ENCODE results near the gene OR52A1. TPM values are rescaled to one million over a fixed set of nuclear protein-coding genes. Genes with fewer than 3 reads are reported as not detected.
"Not testable (repeated sequence)": the region's sequence is repeated elsewhere in the genome, so short reads cannot be mapped to it uniquely, and the experiment has no call there.

OR52A1 gene
- total RNA-seq, 1 experiment from 2014 or later = not detected

DNA sequence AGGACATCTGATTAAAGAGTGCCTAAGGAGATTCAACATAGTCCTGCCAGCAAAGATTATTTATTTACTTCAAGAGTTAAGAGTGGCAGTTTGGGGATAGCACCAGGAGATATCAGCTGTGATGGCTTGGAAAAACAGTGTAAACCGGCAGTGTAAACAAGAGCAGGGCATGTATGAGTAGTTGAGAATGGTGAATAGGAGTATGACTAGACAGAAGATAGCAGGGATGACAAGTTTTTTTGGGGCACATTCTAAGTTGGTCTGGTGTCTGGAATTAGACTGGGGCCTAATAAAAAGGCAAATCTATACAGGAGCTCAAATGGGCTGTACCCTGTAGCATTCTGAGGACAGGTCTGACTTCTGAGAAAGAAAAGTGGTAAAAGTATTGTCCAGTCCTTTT lies 6.5 kb upstream of the OR52A1 start:
- POLR2A ChIA-PET; H3K27ac ChIP-seq (ENCODE audit: low read length); H3K36me3 ChIP-seq (ENCODE audit: control insufficient read depth, insufficient read depth, low read length); ATAC-seq; intact Hi-C loops (cut with micrococcal nuclease; ENCODE audit: unreplicated experiment); H3K27me3 ChIP-seq (ENCODE audit: control insufficient read depth, insufficient read depth, low read length); CTCF ChIA-PET; H3K4me3 ChIP-seq (ENCODE audit: low read depth in 2 of 2, low read length in 2 of 2); BruUV-seq (replicated peaks); H3K4me1 ChIP-seq (ENCODE audit: control insufficient read depth, insufficient read depth, low read length); in situ Hi-C loops (cut with HindIII; ENCODE audit: low pct_unique_long_range_greater_than_20kb, low sequenced_read_pairs); H3K9me3 ChIP-seq (ENCODE audit: control insufficient read depth, insufficient read depth, low read depth, low read length); DNase-seq (ENCODE audit: low read depth, low spot score): not testable (repeated sequence)

DNA sequence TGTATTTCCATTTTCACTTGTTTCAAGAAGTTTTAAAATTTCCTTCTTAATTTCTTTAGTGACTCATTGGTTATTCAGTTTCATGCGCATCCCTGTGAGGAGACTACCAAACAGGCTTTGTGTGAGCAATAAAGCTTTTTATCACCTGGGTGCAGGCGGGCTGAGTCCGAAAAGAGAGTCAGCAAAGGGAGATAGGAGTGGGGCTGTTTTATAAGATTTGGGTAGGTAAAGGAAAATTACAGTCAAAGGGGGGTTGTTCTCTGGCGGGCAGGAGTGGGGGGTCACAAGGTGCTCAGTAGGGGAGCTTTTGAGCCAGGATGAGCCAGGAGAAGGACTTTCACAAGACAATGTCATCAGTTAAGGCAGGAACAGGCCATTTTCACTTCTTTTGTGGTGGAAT lies 5.7 kb upstream of the OR52A1 start:
- POLR2A ChIA-PET; H3K27me3 ChIP-seq (ENCODE audit: control insufficient read depth, insufficient read depth, low read length); H3K4me1 ChIP-seq (ENCODE audit: control insufficient read depth, insufficient read depth, low read length); ATAC-seq; intact Hi-C loops (cut with micrococcal nuclease; ENCODE audit: unreplicated experiment); in situ Hi-C loops (cut with HindIII; ENCODE audit: low pct_unique_long_range_greater_than_20kb, low sequenced_read_pairs); H3K9me3 ChIP-seq (ENCODE audit: control insufficient read depth, insufficient read depth, low read depth, low read length); CTCF ChIA-PET; H3K27ac ChIP-seq (ENCODE audit: low read length); BruUV-seq (replicated peaks); DNase-seq (ENCODE audit: low read depth, low spot score); H3K4me3 ChIP-seq (ENCODE audit: low read depth in 2 of 2, low read length in 2 of 2); H3K36me3 ChIP-seq (ENCODE audit: control insufficient read depth, insufficient read depth, low read length): not testable (repeated sequence)

DNA sequence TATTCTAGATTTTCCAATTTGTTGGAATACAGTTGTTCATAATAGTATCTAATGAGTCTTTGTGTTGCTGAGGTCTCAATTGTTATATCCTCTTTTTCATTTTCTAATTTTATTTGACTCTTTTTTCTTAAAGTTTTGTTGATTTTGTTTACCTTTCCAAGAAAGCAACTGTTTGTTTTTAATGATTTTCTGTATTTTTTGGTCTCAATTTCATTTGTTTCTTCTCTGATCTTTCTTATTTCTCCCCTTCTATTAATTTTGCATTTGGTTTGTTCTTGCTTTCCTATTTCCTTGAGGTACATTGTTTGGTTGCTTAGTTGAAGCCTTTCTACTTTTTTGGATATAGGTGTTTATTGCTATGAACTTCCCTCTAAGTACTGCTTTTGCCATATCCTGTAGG lies 5.2 kb upstream of the OR52A1 start:
- TF ChIP-seq, protein P1, sequence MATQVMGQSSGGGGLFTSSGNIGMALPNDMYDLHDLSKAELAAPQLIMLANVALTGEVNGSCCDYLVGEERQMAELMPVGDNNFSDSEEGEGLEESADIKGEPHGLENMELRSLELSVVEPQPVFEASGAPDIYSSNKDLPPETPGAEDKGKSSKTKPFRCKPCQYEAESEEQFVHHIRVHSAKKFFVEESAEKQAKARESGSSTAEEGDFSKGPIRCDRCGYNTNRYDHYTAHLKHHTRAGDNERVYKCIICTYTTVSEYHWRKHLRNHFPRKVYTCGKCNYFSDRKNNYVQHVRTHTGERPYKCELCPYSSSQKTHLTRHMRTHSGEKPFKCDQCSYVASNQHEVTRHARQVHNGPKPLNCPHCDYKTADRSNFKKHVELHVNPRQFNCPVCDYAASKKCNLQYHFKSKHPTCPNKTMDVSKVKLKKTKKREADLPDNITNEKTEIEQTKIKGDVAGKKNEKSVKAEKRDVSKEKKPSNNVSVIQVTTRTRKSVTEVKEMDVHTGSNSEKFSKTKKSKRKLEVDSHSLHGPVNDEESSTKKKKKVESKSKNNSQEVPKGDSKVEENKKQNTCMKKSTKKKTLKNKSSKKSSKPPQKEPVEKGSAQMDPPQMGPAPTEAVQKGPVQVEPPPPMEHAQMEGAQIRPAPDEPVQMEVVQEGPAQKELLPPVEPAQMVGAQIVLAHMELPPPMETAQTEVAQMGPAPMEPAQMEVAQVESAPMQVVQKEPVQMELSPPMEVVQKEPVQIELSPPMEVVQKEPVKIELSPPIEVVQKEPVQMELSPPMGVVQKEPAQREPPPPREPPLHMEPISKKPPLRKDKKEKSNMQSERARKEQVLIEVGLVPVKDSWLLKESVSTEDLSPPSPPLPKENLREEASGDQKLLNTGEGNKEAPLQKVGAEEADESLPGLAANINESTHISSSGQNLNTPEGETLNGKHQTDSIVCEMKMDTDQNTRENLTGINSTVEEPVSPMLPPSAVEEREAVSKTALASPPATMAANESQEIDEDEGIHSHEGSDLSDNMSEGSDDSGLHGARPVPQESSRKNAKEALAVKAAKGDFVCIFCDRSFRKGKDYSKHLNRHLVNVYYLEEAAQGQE (IDR thresholded peaks at IDR 0.05; ENCODE audit: insufficient read depth in 1 of 2, low read depth in 2 of 2, low read length in 1 of 2) = no peak
- TF ChIP-seq, protein P2, sequence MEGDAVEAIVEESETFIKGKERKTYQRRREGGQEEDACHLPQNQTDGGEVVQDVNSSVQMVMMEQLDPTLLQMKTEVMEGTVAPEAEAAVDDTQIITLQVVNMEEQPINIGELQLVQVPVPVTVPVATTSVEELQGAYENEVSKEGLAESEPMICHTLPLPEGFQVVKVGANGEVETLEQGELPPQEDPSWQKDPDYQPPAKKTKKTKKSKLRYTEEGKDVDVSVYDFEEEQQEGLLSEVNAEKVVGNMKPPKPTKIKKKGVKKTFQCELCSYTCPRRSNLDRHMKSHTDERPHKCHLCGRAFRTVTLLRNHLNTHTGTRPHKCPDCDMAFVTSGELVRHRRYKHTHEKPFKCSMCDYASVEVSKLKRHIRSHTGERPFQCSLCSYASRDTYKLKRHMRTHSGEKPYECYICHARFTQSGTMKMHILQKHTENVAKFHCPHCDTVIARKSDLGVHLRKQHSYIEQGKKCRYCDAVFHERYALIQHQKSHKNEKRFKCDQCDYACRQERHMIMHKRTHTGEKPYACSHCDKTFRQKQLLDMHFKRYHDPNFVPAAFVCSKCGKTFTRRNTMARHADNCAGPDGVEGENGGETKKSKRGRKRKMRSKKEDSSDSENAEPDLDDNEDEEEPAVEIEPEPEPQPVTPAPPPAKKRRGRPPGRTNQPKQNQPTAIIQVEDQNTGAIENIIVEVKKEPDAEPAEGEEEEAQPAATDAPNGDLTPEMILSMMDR (IDR thresholded peaks at IDR 0.05) = no peak
- TF ChIP-seq POLR2AphosphoS5 (IDR thresholded peaks at IDR 0.05; ENCODE audit: low read depth, low read length) = no peak
- TF ChIP-seq SIN3A (IDR thresholded peaks at IDR 0.05; ENCODE audit: borderline replicate concordance, insufficient read depth, low read depth, low read length) = no peak
- no peak for TF ChIP-seq TCF7L2 (IDR thresholded peaks at IDR 0.05; ENCODE audit: low read depth, low read length)
- DNase-seq (ENCODE audit: low read depth, low spot score) (no peak), ATAC-seq (no peak)
- in situ Hi-C loops (cut with HindIII; ENCODE audit: low pct_unique_long_range_greater_than_20kb, low sequenced_read_pairs) (no loop called here), intact Hi-C loops (cut with micrococcal nuclease; ENCODE audit: unreplicated experiment) (no loop called here)
- no peaks in the 10 kb centered on the region for H3K4me1 ChIP-seq (ENCODE audit: control insufficient read depth, insufficient read depth, low read length)
- BruUV-seq (replicated peaks) = no TSS peak
- no peaks in the 10 kb centered on the region for H3K9me3 ChIP-seq (ENCODE audit: control insufficient read depth, insufficient read depth, low read depth, low read length)
- no peak overlapping the region for H3K27ac ChIP-seq (ENCODE audit: low read length)
- ChIA-PET CTCF (no interaction called here), POLR2A (no interaction called here)
- no peak overlapping the region for H3K4me3 ChIP-seq (ENCODE audit: low read depth in 2 of 2, low read length in 2 of 2)
- no peaks in the 10 kb centered on the region for H3K36me3 ChIP-seq (ENCODE audit: control insufficient read depth, insufficient read depth, low read length)
- H3K27me3 ChIP-seq (ENCODE audit: control insufficient read depth, insufficient read depth, low read length) = no peaks in the 10 kb centered on the region
